HUES48 (cell line): ENCODE results near the gene SMLR1.

Experiments used
- H3K27ac ChIP-seq: one replicate; pipeline ENCODE4 v1.7.0; 2013; ENCODE audit warnings: low read depth, low read length, inconsistent platforms
- H3K27me3 ChIP-seq: 2 replicates; pipeline ENCODE4 v1.6.1; 2013; ENCODE audit warnings: mild to moderate bottlenecking, low read length; ENCODE audit not compliant: control insufficient read depth, insufficient read depth
- H3K36me3 ChIP-seq: 2 replicates; pipeline ENCODE4 v1.6.1; 2013; ENCODE audit warnings: low read length; ENCODE audit not compliant: control insufficient read depth, insufficient read depth
- H3K4me1 ChIP-seq: 2 replicates; pipeline ENCODE4 v1.6.1; 2013; ENCODE audit warnings: mild to moderate bottlenecking, low read length; ENCODE audit not compliant: control insufficient read depth, insufficient read depth
- H3K4me3 ChIP-seq: 2 replicates; pipeline ENCODE4 v1.5.1; 2013; ENCODE audit warnings: mild to moderate bottlenecking, low read depth, low read length
- H3K9ac ChIP-seq: 2 replicates; pipeline ENCODE4 v1.6.1; 2013; ENCODE audit warnings: mild to moderate bottlenecking, low read depth, low read length, moderate library complexity
- H3K9me3 ChIP-seq: 2 replicates; pipeline ENCODE4 v1.6.1; 2013; ENCODE audit warnings: low read length; ENCODE audit not compliant: control insufficient read depth, insufficient read depth

Gene SMLR1

GRCh38 chr6:130840050-130840449 lies 12.8 kb downstream of the SMLR1 start:
- Histone ChIP-seq H3K9ac (no peak overlapping the region), H3K9me3 (no peaks in the 10 kb centered on the region), H3K27ac (peak overlapping the region; percentile 68), H3K4me3 (no peak overlapping the region), H3K4me1 (peaks cover 45% of the 10 kb centered on the region), H3K27me3 (no peaks in the 10 kb centered on the region), H3K36me3 (no peaks in the 10 kb centered on the region)

DNA sequence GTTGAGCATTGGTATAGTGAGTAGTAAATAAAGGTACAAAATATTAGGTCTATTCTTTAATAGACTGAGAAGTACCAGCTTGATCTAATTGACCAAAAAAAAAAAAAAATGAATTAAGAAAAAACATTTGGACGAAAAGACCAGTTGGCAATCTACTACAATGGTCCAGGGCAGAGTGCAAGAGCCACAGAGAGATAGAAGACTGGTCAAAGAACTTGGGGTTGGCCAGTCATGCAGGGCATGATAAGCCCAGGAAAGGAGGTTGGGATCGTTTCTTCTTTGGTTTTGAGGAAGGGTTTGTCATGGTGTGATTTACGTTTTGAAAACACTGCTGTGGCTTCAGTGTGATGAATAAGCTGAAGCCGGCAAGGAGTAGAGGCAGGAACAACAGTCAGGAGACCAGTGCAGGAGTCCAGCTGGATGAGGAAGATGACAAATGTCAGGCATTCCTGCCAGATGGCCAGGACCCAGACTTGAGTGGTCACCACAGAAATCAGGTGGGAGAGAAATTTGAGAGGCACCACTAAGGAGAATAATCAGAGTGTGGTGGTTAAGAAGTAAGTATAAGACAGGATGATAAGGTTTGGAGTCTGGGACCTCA lies 14.0 kb downstream of the SMLR1 start:
- H3K4me1 ChIP-seq: peaks cover 43% of the 10 kb centered on the region
- H3K27me3 ChIP-seq: no peaks in the 10 kb centered on the region
- H3K4me3 ChIP-seq: no peak overlapping the region
- H3K9me3 ChIP-seq: no peaks in the 10 kb centered on the region
- H3K36me3 ChIP-seq: no peaks in the 10 kb centered on the region
- peak overlapping the region; percentile 24 for H3K27ac ChIP-seq
- H3K9ac ChIP-seq: no peak overlapping the region

DNA sequence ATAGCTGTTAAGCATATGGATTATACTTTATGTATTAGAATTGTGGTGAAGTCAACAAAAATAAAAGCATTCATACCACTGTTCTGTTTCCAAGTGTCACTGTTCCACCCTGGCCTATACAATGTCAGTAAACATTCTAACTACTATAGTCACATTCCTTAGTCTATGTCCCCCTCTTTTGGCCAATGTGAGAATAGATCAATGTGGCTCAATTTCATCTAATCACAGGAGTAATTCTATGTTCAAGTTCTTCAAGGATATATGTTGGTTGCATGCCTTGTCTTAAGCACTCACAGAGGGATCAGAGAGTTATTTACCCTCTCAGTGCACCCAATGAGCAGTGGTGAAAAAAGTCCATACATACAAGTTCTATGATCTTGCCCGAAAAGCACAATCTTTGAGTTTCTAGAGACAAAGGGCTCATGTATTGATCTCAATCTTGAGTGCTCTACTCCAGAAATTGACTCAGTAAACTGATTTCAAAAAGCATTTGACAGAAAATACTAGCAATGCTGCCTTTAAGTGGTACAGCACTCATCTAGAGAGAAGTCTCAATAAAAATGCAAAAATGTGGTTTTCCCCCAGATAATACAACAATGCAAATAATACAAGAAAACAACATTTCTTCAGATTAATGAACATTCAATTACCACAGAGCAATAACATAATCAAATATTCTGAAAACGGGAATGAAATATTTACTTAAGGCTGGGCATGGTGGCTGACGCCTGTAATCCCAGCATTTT lies 16.5 kb downstream of the SMLR1 start:
- Histone ChIP-seq H3K9ac (no peak overlapping the region), H3K9me3 (no peaks in the 10 kb centered on the region), H3K4me1 (peaks cover 40% of the 10 kb centered on the region), H3K36me3 (no peaks in the 10 kb centered on the region), H3K27me3 (no peaks in the 10 kb centered on the region), H3K27ac (no peak overlapping the region), H3K4me3 (no peak overlapping the region)

DNA sequence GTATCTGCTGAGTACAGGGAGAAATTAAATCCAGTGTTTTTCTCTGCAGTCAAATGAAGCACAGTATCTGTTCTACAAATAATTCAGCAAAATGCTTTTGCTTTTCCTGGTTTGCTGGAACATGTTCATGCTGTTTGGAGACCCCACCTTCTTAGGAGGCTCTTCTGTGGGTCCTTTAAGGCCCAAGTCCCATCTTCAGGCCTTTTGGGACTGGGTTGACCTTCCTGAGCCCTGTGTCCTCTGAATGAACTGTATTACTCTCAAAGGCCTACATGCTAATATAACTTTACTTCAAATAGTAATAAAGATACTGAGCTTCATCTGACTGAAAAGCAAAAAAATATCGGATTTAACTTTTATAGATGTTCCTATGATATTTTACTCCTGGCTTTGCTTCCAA lies 19.3 kb downstream of the SMLR1 start:
- H3K36me3 ChIP-seq: no peaks in the 10 kb centered on the region
- H3K9me3 ChIP-seq: no peaks in the 10 kb centered on the region
- no peak overlapping the region for H3K9ac ChIP-seq
- no peaks in the 10 kb centered on the region for H3K27me3 ChIP-seq
- H3K4me3 ChIP-seq: no peak overlapping the region
- H3K4me1 ChIP-seq: peaks cover 30% of the 10 kb centered on the region
- H3K27ac ChIP-seq: no peak overlapping the region

DNA sequence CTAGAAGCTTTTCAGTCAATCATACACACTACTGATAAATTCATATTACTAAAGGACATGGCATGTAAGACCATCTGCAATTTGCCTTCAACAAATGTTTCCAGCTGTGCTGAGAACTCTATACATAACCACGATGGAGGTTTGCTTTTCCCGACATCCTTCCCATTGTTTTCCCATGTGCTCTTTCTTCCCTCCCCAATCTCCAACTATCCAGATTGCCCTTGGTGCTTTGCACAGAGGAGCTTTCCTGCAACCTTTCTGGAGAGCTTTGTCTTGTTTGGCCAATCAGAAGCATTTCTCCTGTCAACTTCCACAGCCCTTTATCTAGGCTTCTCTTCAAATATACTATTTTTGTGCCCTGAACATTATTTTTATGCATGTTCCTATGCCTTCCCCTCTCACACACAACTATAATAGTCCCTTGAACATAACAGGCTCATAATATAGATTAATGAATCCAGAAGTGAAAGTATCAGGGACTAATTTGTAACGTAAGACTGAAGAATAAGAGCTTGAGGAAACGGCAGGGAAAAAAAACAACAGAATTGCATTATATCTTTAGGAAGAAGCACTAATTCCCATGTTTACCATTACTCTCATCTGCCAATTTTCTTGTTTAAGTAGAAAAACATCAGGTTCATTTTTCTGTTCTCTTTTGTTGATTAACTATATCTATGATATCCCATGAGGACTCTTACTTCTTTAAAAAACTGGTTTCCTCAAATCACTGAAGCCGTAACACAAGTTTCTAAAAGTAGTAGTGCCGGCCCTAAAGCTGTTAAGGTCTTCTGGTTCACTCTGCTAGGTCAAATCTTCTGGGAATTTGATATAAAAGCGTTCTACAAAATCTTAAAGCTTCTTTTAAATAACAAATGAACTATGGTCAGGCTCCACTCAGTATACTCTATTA lies 20.1 kb downstream of the SMLR1 start:
- Histone ChIP-seq H3K4me1 (peaks cover 25% of the 10 kb centered on the region), H3K9me3 (no peaks in the 10 kb centered on the region), H3K27me3 (no peaks in the 10 kb centered on the region), H3K27ac (no peak overlapping the region), H3K9ac (no peak overlapping the region), H3K4me3 (no peak overlapping the region), H3K36me3 (no peaks in the 10 kb centered on the region)

- Histone ChIP-seq H3K27ac (no peak overlapping the region), H3K4me1 (peaks cover 35% of the 10 kb centered on the region), H3K9ac (no peak overlapping the region), H3K9me3 (no peaks in the 10 kb centered on the region), H3K36me3 (no peaks in the 10 kb centered on the region), H3K4me3 (no peak overlapping the region), H3K27me3 (no peaks in the 10 kb centered on the region)
These were observed 21.7 kb downstream of the SMLR1 start for GRCh38 chr6:130848945-130849344.

- H3K36me3 ChIP-seq: no peaks in the 10 kb centered on the region
These were observed 22.4 kb downstream of the SMLR1 start for GRCh38 chr6:130849594-130849993.

GRCh38 chr6:130851026-130851425 lies 23.8 kb downstream of the SMLR1 start:
- H3K9ac ChIP-seq: no peak overlapping the region
- no peaks in the 10 kb centered on the region for H3K9me3 ChIP-seq
- no peaks in the 10 kb centered on the region for H3K27me3 ChIP-seq
- no peak overlapping the region for H3K27ac ChIP-seq
- H3K36me3 ChIP-seq: no peaks in the 10 kb centered on the region
- no peak overlapping the region for H3K4me3 ChIP-seq
- H3K4me1 ChIP-seq: peaks cover 39% of the 10 kb centered on the region

More at GRCh38 chr6:130849594-130849993, 22.4 kb downstream of the SMLR1 start:
- Histone ChIP-seq H3K27ac (no peak overlapping the region), H3K9ac (no peak overlapping the region), H3K4me1 (peaks cover 39% of the 10 kb centered on the region), H3K27me3 (no peaks in the 10 kb centered on the region), H3K4me3 (no peak overlapping the region), H3K9me3 (no peaks in the 10 kb centered on the region)

DNA sequence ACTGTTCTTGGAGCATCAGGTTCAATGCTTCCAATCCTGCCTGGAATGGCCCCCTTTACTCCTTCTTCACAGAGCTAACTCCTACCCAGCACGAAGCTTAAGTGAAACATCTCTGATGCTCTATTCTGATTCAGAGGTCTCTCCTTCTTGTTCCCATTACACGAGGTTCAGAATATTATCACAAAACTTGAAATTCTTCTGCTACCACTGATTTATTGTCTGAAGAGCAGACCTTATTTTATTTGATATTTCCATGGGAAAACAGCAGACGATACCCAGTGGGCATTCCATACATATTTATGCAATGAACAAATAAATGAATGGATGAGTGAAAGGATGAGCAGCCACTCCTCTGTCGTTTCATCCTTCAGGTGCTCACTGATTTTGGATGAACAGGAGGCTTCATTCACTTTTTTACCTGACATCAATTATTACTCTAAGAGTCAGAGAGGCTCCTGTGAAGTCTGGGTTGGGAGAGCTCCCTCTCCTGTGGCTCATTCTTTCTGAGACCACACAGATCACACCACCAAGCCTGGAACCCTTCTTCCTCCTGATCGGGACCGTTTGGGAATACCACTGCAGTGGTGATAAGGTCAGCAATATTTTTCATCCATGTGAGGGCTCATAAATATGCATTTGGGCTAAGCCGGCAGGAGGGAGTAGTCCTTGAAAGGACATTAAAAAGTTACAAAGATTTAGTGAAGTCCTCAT lies 25.8 kb downstream of the SMLR1 start:
- Histone ChIP-seq H3K4me1 (peaks cover 37% of the 10 kb centered on the region), H3K27me3 (no peaks in the 10 kb centered on the region), H3K4me3 (no peak overlapping the region), H3K27ac (peak overlapping the region; percentile 49), H3K36me3 (no peaks in the 10 kb centered on the region), H3K9me3 (no peaks in the 10 kb centered on the region), H3K9ac (no peak overlapping the region)

DNA sequence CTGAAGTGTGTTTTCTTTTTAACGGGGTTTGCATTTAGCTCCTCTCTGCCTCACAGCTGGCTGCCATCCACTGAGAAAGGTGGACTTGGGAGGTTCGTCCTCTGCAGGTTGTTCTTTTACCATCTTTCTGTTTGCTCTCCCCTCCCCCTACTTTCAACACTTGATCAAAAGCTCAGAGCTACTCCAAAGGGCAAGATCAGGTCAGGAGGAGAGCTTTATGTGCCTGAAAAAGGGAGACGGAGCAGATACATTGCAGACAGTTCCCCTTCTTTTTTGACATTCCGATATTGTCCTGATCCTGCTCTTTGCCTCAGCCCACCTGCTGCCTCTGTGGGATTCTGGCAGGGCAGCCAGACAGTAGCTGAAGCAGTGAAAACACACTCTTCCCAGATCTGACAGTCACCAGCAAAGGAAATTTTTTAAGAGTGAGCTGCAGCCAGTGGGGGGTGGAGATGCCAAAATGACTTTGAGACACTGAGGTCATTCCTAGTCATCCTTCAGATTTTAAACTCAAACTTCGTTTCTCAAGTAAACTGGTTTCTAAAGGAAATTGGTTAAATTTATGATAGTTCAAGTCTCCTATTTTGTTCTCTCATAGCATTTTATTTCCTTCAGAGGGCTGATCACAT lies 26.5 kb downstream of the SMLR1 start:
- Histone ChIP-seq H3K9me3 (no peaks in the 10 kb centered on the region), H3K27me3 (no peaks in the 10 kb centered on the region), H3K4me1 (peaks cover 43% of the 10 kb centered on the region), H3K36me3 (no peaks in the 10 kb centered on the region), H3K9ac (no peak overlapping the region), H3K27ac (peak overlapping the region; percentile 49), H3K4me3 (no peak overlapping the region)
